ENCODE results near the gene TSPAN18.

The TSPAN18 gene

GRCh38 chr11:44777209-44778194 lies 50.7 kb downstream of the TSPAN18 start:
- no peak for DNase-seq (ENCODE audit: low read depth)

DNA sequence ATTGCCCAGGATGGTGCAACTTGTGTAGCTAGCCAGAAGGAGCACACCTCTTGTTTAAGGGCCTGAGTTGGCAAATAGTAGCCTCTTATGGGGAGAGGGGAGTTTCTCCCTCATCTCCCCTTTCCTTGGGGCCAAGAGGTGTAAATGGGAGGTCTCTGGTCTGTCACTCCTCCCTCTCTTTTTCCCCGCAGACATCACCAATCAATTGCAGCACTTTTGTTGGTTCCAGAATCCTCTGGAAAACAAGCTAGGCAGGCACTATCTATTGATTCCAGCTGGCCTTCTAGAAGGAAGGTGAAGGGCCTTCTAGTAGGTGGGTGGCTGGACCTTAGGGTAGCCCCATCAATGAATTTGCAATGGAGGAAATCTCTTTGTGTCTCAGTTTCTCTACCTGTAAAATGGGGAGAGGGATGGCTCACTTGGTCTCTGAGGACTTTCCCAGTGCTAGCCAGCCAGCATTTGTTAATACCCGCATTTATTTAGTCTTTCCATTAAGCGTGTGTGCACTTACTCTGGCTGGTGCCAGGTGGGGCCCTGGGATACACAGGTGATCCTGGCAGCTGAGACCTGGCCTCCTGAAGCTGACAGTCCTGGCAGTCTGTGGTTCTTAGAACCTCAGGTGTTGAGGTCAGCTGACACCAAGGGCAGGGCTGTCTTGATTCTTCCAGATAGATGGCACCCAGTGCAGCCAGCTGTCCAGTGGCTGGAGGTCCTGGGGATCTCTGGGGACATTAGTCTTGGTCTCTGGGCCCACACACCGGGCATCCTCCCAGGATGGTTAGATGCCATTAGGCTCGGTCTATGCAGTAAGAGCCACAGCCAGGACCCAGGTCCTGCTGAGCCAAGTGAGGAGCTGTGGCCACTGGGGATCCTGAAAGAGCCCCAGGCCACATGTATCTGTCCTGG lies 51.7 kb downstream of the TSPAN18 start:
- no peak for DNase-seq (ENCODE audit: low read depth)

GRCh38 chr11:44779736-44780520 lies 53.2 kb downstream of the TSPAN18 start:
- no peak for DNase-seq (ENCODE audit: low read depth)

GRCh38 chr11:44780940-44781631 lies 54.3 kb downstream of the TSPAN18 start:
- DNase-seq (ENCODE audit: low read depth): peak; percentile 96

- DNase-seq (ENCODE audit: low read depth): peak; percentile 45
Observed at GRCh38 chr11:44781655-44782054, 54.9 kb downstream of the TSPAN18 start.

DNA sequence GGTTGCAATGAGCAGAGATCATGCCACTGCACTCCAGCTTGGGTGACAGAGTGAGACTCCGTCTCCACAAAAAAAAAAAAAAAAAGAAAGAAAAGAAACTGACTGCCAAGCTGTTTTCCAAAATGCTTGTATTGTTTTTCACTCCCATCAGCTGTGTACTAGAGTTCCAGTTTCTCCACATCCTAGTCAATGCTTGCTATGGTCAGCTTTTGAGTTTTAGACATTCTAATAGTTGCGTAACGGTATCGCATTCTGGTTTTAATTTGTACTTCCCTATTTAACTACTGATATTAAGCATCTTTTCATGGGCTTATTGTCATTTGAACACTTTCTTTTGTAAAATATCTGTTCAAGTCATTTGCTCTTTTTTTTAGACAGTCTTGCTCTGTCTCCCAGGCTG lies 55.7 kb downstream of the TSPAN18 start:
- DNase-seq (ENCODE audit: low read depth): no peak

GRCh38 chr11:44784436-44784760 lies 57.6 kb downstream of the TSPAN18 start:
- DNase-seq (ENCODE audit: low read depth): no peak

DNA sequence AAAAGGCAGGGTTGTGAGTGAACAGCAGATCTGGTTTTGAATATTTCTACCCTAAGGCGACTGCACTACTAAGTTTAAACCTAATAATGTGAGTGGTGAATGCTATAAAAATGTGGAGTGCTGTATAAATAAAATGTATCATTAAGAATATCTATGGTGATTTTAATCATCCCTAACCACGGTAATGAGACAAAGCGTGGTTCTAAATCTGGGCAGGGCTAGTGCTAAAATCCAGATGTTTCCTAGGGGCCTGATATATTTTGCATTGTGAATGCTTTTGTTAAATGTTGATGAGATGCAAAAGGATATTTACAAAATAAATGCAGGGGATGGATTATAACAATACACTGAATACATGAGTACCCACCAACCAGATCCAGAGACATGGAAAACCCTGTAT lies 58.1 kb downstream of the TSPAN18 start:
- DNase-seq (ENCODE audit: low read depth): no peak

- no peak for DNase-seq (ENCODE audit: low read depth)
Observed at GRCh38 chr11:44785856-44786607, 59.3 kb downstream of the TSPAN18 start.

- DNase-seq (ENCODE audit: low read depth): no peak
Observed at GRCh38 chr11:44787070-44787469, 60.3 kb downstream of the TSPAN18 start.

DNA sequence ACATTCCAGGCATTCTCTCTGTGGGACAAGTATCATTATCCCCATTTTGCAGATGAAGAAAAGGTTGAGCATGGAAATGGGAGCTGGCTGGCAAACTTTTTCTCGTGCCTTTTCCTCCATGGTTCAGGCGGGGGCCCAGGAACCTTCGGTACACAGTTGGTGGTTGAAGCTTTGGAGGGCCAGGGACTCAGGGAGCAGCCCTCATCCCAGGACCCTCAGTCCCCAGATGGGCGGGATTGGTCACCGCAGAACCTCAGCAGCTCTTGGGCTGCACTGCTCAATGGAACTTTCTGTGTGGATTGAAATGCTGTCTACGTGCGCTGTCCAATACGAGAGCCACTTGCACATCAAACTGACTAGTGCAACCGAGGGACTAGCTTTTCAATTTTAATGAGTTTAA lies 61.2 kb downstream of the TSPAN18 start:
- no peak for DNase-seq (ENCODE audit: low read depth)

DNA sequence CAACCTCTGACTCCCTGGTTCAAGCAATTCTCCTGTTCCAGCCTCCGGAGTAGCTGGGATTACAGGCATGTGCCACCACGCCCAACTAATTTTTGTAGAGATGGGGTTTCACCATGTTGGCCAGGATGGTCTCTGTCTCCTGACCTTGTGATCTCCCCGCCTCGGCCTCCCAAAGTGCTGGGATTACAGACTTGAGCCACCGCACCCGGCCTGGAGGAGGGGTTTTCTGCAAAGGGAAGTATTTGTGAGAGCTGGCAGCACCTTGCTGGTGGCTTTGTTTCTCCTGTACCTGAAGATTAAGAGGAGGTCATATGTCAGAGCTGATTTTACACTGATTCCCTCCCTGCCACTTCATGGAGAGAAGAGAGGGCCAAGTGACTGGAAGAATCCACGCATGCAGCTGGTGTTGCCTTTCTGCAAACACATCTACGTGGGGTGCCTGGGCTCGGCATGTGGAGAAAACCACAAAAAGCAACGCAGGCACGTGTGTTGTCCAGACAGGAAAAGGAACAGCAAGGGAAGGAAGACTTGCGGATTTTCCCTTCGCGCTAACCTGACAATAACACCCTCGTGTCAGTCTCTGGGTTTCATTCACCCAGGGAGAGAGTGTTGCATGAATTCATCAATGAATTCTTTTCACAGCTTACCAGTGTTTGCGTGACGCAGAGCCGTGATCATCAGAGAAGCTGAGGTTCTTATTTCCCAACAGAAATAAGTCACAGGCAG lies 61.9 kb downstream of the TSPAN18 start:
- peak; percentile 55 for DNase-seq (ENCODE audit: low read depth)

GRCh38 chr11:44789496-44789895 lies 62.7 kb downstream of the TSPAN18 start:
- no peak for DNase-seq (ENCODE audit: low read depth)

DNA sequence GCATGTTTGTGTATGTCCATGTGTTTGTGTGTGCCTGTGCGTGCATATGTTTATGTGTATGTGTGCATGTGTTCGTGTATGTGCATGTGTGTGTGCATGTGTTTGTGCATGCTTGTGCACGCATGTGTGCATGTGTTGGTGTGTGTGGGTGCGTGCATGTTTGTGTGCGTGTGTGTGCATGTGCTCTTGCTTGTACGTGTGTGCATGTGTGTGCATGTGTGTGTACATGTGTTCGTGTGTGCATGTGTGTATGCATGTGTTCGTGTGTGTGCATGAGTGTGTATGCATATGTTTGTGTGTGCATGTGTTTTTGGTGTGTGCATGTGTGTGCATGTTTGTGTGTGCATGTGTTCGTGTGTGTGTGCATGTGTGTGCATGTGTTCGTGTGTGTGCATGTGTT lies 63.4 kb downstream of the TSPAN18 start:
- DNase-seq (ENCODE audit: low read depth): no peak

DNA sequence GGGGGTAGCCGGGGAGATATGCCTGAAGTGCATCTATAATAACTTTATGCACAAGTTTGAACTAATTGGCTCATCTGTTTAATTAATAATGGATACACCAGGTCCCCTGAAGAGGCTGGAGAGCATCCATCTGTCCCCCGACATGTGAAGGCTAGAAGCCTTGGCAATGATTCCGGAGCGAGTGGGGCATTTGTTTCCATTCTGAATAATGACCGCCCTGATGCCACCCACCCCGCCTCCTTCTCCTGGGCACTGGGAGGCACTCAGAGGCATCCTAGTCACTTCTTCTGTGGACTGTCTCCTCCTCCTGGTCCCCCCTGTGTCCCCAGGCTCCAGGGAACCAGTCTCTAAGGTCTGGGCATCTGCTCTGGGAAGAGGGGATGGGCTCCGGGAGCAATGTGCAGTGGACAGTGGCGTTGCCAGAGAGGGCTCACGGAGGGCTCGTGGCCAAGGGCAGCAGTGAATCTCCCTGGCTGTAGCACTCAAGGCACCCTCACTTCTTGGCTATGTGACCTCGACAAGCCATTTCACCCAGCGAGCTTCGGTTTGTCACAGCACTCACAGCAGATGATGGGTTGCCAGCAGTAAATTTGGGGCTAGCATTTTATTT lies 64.7 kb downstream of the TSPAN18 start:
- no peak for DNase-seq (ENCODE audit: low read depth)

- no peak for DNase-seq (ENCODE audit: low read depth)
Observed at GRCh38 chr11:44792171-44792570, 65.4 kb downstream of the TSPAN18 start.

- peak; percentile 73 for DNase-seq (ENCODE audit: low read depth)
Observed at GRCh38 chr11:44793350-44794090, 66.8 kb downstream of the TSPAN18 start.

DNA sequence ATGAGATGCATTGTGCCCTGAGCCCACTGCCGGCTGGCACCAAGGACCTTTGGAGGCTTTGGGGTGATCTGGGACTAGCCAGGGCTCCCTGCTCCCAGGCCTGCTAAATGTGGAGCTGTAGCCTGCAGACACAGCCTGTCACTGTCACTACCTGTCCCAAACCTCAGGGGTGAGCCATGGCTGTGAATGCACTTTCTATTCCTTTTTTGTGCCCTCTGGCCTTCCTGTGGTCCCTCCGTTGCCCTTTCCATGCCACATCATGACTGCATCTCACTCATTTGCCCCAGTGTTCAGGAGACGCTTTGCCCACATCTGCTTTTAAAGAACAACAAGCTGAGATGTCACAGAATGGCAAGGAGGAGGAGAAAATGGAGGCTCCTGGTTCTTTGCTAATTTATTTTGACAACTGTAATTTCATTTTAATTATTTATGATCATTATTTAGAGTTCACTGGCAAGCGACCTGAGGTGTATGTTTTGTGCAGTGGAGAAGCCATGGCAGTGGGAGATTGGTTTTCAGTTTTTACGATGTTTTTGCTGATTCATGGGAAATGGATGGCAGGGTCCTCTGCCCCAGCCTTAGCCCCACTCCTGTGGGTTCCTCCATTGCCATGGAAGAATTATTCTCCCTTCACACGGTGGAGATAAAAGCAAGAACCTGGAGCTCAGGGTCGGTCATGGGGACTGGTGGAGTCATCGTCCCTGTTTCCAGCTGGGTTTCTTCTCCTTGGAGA lies 69.2 kb downstream of the TSPAN18 start:
- no peak for DNase-seq (ENCODE audit: low read depth)
